Activated CD4-positive, alpha-beta T cell treated with anti-CD3 and anti-CD28 coated beads, Interleukin-2, Interleukin-4, amounts not matched to agents 100 ng/mL and 50 ng/mL, durations not matched to agents 16 hours and 8 hours (primary cell): ENCODE measurements around the gene STK17B.
"Not testable (repeated sequence)": the region's sequence is repeated elsewhere in the genome, so short reads cannot be mapped to it uniquely, and the experiment has no call there.

ENCODE experiments used
- DNase-seq: peaks from one replicate; pipeline ENCODE4 v3.0.0-alpha.2; 2020; ENCODE audit warnings: low spot score

The STK17B gene

DNA sequence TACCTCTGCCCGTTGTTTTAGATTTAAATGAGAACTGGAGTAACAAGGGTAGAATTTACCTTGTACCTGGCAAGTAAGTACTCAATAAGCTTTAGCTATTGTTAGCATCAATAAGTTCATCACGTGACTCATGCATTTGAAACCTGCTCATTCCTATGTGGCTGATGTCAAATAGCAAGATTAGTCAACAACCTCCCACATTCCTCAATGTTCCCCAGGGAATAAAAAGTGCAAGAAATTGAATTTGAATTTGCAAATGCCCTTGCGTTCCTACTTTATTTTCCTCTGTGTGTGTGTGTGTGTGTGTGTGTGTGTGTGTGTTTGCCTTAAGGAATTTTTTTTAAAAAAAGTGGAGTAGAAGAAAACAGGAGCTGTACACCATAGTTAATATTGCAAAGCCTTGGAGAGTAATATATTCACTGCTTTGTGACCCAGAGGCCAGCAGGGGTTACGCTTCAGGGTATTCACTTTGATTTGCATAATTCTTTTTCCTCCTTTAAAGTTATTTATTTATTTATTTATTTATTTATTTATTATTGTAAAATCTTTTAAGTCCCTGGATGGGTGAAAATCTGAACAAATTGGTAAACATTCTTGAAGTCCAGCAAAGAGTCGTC lies 58.9 kb downstream of the STK17B start:
- no peak for DNase-seq

DNA sequence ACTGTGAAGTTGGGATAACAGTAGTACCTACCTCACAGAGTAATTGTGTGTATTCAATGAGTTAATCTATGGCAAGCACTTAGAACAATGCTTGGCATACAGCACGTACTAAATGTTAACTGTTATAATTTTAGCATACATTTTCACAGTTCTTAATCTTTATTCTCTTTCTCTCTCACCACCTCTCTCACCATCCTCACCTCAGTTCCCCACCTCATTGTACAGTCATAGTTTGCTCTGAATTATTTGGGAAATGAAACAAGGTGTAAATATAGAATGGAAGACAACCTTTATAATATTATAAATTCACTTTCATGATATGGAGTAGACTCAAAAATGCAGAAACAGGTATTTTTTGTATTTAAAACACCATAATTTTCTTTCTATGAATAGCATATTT lies 62.8 kb downstream of the STK17B start:
- no peak for DNase-seq

DNA sequence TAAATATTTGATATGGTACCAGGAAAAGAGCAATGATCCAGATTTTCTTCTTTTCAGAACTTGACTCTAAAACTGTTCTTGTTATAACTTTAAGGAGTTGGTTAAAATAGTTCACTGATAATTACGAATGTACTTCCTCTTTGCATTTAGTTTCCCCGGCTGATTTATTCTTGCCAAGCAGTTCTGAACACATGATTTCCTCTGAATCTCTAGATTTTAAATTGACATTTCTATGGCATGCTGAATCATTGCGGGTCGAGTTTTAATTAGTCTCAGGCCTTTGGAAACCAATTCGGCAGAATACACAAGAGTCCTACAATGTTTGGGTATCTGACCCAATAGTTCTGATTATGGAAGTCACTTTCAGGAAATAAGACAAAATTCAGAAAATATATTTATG lies 65.4 kb downstream of the STK17B start:
- no peak for DNase-seq

DNA sequence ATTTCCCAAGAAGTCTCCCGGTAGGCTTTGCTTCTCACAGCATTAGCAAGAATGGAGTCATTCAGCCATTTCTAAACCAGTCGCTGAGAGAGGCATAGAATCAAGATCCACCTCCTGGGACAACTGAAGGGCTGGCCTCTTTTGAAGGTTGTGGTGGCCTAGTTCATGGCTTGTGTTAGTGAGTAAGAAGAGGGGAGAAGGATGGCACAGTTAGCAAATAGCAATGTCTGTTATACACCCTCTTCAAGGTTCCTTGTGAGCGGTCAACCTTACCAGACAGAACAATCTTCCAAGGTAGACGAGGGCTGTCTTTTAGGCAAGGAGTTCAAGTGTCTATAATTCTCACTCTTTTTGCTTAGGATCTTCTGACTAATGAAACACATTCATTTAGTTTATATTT lies 67.3 kb downstream of the STK17B start:
- no peak for DNase-seq

DNA sequence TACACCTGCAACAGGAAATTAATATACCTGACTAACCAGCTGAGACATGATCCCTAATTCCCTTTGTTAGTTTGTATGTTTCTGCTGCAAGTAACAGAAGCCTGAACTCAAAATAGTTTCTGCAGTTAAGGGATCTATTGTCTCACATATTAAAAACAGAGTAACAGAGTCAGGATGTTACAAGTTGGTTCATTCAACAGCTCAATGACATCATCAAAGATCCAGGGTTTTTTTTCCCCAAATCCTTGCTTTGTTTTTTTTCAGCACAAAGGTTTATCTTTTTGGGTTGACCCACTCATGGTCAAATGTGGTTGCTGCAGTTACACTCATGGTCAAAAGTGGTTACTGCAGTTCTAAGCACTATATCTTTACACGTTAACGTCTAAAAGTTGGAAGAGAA lies 67.8 kb downstream of the STK17B start:
- DNase-seq: no peak

DNA sequence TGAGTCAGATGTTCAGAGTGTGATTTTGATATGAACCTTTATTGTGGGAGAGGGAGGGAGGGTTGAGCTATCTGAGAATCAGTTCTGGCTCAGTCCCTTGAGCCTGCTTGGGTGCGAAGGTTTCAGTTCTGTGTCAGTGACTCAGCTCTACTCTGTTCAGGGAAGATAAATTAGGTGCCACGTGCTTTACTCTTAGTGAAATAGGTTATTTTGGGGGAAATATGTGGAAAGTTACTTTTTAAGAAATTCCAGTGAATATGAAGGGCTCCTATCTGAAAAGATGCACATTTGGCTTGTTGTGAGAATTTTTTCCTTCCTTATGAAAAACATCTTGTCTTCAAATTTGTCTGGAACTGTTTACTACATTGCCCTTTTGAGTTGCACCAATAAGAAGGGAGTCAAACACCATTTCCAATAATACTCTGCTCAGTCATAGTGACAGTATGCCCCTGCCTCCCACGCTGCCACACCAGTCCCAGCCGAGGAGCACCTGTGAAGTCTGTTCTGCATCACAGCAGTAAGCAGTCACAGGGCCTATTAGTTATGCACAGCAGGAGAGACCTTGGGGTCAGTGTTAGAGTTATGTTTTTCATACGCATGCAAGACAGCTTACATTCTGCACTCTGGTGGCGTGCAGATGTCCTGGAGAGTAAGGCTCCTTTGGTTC lies 69.9 kb downstream of the STK17B start:
- DNase-seq: peak; percentile 60

DNA sequence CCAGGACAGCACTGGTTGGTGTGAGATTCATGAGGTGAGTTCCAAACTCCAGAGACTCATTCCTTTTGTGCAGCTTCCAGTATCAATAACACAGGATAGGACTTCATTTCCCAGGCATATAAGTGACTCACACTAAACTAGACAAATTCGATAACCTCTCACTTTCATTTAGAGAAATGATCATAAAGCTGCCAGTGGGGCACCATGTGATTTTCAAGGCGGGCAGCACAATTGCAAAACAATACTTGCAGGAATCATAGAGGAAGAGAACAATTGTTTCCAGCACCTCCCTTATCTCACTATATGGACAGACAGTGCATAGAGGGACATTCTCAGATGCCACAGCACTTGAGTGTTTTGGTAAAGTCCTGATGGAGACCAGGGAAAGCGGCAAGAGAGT lies 71.5 kb downstream of the STK17B start:
- no peak for DNase-seq

DNA sequence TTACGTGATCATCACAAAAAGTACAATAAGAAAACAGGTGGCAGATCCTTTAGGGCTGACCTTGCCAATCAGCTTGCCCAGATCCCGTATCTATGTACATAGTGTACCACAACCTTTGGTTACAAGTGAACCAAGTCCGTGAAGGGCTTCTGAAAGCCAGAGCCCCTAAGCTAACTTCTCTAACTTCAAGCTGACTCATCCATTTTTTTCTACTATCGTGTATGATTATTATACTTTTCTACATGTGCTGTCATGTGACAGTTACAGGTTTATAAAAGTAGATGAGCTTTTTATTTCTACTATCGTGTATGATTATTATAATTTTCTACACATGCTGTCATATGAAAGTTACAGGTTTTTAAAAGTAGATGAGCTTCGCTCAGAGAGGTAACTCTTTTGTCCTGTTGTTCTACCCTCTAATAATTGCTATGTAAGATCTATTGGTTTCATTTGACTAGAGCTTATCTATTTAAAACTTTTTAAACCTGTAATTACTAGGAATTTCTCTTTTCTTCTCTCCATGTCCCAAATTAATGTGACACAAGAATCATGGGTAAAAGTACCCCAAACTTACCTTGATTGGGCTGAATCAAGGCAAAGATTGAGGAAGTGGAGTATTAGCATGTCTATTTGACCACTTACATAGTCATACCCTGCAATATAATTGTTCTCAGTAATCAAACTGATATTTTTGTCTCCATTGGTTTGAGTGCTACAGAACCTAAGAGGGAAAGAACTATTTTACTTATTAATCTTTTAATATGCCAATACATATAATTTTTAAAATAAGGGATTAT lies 73.3 kb downstream of the STK17B start:
- DNase-seq: no peak

DNA sequence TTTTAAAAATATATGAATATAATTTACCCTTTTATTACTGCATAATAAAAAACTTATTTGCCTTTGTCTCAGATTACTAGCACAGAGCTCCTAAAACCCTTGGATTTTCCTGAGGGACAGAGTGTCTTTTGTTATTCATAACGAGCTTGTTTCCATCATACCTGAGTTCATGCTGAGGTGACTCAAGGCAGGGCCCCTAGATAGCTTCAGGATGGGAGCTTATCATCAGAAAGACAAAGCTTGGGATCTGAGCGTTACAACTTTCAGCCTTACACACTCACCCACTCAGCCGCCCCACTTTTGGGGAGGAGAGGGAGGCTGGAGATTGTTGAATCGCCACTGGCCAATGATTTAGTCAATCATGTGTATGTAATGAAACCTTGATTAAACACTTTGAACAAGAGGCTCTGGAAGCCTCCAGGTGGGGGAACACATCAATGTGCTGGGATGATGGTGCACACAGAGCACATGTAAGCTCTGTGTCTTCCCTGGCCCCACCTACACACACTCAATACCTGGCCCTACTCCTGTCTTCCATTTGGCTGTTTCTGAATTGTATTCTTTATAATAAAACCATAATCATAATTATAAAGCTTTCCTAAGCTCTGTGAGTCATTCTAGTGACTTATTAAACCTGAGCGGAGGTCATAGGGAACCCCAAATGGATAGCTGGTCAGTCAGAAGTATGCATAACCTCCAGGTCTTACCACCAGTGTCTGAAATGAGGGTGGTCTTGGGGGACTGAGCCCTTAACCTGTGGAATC lies 74.2 kb downstream of the STK17B start:
- no peak for DNase-seq

DNA sequence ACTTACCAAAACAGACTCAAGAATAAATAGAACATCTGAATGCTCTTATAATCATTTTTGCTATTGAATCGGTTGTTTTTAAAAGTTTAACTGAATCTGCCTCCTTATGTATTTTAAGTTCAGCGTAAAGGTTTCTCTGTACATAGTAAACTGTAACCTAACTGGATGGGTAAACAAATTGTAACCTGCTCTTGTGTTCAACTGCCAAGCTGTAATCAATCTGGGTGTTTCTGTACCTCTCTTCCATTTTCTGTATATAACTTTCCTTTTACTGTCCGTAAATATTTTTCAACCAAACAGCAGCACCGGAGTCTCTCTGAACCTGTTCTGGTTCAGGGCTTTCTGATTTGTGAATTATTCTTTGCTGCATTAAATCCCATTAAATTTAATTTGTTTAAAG lies 75.1 kb downstream of the STK17B start:
- no peak for DNase-seq

DNA sequence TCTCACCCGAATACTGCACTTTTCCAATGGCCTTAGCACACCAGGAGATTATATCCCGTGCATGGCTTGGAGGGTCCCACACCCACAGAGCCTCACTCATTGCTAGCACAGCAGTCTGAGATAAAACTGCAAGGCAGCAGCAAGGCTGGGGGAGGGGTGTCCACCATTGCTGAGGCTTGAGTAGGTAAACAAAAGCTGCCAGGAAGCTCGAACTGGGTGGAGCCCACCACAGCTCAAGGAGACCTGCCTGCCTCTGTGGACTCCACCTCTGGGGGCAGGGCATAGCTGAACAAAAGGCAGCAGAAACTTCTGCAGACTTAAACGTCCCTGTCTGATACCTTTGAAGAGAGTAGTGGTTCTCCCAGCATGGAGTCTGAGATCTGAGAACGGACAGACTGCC lies 81.9 kb downstream of the STK17B start:
- DNase-seq: not testable (repeated sequence)

DNA sequence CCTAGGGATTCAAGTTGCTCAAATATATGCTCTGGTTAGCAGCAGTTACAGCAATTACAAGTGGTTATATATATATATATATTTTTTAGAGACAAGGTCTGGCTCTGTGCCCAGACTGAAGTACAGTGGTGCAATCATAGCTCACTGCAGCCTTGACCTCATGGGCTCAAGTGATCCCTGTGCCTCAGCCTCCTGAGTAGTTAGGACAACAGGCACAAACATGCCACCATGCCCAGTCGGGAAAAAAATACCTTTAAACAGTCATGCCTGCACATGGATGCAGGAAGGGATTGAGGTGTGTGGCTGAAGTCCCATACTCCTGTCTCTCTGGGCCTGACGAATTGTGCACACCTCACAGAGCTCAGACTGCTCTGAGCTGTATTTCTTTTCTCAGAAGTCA lies 83.2 kb downstream of the STK17B start:
- DNase-seq: no peak

DNA sequence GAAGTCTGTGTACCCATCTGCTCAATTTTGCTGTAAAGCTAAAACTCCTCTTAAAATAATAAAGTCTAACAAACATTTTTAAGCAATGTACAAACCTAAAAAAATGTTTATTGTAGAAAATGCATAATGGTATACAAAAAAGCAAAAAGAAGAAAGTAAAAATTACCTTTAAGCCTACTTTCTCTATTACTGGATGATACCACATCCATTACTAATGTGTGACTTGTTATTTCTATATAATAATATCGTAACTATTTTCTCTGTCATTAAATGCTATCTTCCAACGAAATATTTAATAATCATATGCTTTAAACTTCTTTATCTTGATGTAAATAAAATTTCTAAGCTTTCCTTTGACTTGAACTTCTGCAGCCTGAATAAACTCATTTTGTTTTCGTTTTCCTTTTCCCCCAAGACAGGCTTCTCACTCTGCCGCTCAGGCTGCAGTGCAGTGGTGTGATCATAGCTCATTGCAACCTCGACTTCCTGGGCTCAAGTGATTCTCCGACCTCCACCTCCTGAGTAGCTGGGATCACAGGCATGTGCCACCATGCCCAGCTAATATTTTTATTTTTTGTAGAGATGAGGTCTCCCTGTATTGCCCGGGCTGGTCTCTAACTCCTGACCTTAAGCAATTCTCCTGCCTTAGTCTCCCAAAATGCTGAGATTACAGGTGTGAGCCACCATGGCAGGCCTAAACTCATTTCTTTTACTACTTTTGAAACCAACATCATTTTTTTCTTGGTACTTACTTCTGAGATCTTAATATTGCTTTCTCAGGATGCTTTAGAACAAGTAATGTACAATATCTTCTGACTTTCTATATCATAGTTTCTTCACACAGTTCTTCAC lies 84.6 kb downstream of the STK17B start:
- no peak for DNase-seq

DNA sequence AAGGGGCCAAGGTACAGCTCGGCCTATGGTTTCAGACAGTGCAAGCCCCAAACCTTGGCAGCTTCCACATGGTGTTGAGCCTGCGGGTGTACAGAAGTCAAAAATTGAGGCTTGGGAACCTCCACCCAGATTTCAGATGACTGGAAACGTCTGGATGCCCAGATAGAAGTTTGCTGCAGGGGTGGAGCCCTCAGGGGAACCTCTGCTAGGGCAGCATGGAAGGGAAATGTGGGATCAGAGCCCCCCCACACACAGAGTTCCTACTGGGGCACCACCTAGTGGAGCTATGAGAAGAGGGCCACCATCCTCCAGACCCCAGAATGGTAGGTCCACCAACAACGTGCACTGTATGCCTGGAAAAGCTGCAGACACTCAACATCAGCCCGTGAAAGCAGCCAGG lies 87.8 kb downstream of the STK17B start:
- DNase-seq: no peak
